HG03064 (cell line): ENCODE measurements around the gene PEMT.
A peak's percentile ranks its signal among the peaks of the same experiment; 100 is the strongest.
"Not testable (repeated sequence)": the region's sequence is repeated elsewhere in the genome, so short reads cannot be mapped to it uniquely, and the experiment has no call there.

Experiments used
- ATAC-seq: cut with Tn5 transposase; IDR thresholded peaks from one replicate; pipeline ENCODE4 v1.9.1; 2021; ENCODE audit warnings: low read depth; ENCODE audit not compliant: unreplicated experiment

PEMT gene

DNA sequence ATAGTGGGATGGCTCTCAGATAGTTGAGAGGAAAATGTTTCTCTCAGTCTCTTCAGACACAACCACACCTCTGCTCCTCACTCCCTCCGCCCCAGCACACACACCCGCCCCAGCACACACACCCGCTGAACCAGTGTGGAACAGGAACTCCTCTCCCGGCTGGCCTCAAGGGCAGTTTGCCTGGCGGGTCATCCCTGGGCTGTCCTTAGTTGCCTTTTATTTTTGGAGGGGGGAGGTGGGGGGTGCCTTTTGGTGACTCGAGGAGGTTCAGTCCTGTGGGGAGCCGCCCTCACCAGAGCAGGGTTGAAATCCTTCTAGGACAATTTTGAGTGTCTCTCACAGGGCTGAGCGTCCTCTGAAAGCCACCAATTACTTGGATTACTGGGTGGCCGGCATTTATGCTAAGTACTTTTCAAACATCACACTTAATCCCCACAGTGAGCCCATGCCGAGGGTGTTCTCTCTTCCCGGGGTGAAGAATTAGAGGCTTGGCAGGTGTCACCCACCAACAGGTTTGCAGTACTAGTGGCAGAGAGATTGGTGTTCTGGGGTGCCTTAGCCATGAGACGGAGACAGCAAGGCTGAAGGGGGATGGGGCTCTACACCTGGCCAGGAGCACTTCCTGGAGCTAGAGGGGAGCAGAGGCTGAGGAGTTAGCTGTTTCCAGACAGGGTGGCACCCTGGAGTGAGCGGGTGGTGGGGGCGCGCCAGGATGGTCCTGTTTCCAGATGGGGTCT, 98.1 kb downstream of the PEMT start:
- ATAC-seq, result no peak

- no peak for ATAC-seq
Observed at GRCh38 chr17:17492571-17492970, 98.9 kb downstream of the PEMT start.

GRCh38 chr17:17492085-17492484, 99.4 kb downstream of the PEMT start:
- ATAC-seq, result no peak

DNA sequence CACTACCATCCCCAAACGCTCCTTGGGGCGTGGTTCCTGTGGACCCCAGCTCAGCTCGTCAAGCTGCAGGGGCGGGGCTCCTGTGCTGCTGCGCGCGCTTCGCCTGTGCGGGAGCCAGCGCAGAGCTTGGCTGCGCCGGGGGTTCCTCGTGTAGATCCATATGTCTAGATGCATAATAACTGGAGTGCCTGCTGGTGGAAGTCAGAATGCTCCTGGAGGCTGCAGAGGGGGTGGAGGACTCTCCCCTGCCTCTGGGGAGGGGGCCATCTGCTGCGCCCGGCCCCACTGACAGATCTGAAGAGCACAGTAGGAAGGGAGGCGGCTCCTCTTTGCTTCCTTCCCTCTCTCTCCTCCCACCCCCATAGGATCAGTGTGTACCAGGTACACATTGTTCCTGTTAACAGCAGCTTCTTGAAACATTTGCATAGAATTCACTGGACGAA, 99.9 kb downstream of the PEMT start:
- no peak for ATAC-seq

DNA sequence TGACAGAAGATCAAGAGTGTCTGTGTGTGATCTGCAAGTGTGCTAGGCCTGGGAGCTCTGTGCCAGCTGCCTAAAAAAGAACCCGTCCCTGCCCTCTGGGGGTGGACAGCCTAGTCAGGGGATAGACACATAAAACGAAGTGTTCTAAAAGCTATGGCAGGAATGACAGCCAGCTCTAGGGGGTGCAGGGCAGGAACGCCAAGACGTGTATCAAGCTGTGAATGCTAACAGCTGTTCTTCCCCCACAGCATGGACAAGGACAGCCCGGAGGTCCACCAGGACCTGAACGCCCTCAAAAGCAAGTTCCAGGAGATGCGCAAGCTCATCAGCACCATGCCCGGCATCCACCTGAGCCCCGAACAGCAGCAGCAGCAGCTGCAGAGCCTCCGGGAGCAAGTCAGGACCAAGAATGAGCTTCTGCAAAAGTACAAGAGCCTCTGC, 100.5 kb downstream of the PEMT start:
- no peak for ATAC-seq

- ATAC-seq, result no peak
Observed at GRCh38 chr17:17487998-17488397, 103.5 kb downstream of the PEMT start.

GRCh38 chr17:17486416-17486815, 105.1 kb downstream of the PEMT start:
- not testable (repeated sequence) for ATAC-seq

- ATAC-seq, result no peak
Observed at GRCh38 chr17:17485420-17485819, 106.1 kb downstream of the PEMT start.

DNA sequence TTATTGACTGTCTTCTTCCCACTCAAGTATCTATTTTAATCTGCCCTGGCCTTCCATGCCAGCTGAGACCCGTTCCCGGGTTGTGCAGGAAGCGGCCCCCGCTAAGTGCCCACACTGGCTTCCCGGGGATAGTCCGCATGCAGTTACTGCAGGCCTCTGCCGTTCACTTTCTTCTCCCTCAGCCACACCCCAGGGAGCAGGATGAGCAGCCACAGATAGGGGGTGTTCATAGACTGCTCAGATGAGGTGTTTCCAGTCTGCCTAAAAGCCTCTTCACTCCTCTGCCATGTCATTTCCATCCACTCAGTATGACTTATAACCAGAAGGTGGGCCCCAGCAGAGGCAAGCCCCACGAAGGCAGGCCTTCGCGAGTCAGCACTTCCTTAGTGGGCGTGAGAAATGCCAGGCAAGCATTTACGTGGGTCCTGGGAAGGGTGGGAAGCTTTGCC, 107.0 kb downstream of the PEMT start:
- no peak for ATAC-seq

- ATAC-seq, result no peak
Observed at GRCh38 chr17:17481860-17482259, 109.6 kb downstream of the PEMT start.

GRCh38 chr17:17480593-17481148, 110.8 kb downstream of the PEMT start:
- ATAC-seq, result no peak

DNA sequence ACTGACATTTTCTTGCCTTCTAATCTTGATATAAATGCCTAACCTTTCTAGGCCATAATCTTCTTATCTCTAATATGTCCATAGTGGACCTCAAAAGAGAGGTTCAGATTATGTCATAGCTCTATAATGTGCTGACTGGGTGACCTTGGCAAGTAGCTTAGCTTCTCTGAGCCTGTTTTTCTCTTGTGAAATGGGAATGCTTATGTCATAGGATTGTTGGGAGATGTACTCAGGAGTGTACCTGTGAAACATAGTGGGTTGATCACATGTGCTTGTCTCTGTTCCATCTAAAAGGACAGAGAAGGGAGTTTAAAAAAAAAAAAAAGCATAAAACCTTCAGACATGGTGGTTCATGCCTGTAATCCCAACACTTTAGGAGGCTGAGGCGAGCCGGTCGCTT, 112.3 kb downstream of the PEMT start:
- no peak for ATAC-seq

DNA sequence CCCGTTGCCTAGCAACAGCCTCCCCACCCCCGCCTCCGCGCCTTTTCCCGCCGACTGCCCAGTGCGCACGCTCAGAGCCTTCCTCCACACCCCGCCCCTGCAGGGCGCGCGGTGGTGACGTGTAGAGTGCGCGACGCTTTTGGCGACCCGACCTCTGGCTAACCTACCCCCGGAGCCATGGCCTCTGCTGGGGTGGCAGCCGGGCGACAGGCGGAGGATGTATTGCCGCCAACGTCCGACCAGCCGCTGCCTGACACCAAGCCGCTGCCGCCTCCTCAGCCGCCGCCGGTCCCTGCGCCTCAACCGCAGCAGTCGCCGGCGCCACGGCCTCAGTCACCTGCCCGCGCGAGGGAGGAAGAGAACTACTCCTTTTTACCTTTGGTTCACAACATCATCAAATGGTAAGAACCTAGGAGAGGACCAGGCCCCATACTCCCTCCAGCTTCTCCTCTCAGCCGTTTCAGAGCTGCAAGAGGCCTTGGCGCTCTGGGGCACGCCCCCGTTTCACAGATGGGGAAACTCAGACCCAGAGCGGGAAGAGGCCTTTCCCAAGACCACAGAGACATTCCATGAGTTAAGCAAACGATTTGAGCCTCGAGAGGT, 114.5 kb downstream of the PEMT start, which contains the start of gene MED9:
Gene MED9, plus strand, starts transcription at position 136 of the 603 bp plus-strand sequence. Its CDS starts 42 bp downstream, at position 178.
- peak; percentile 70 for ATAC-seq

DNA sequence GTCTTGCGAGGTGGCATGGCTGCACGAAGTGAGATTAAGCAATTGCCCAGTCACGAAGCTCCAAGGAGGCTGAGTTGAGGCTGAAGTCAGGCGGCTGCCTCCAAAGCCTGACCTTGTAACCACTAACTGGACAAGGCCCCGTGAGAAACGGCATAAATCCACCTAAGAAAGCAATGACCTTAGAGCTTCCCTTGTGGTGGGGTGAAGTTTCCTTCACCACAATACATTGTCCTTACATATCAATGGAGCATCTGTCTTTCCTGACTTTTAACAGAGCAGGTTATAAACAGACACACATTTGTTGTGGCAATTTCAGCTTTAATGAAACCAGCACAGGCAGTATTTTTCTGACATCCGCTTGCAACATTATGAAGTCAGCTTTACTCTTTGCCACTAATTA, 117.2 kb downstream of the PEMT start:
- no peak for ATAC-seq

GRCh38 chr17:17472333-17472920, 119.1 kb downstream of the PEMT start:
- ATAC-seq, result no peak

GRCh38 chr17:17469996-17470395, 121.5 kb downstream of the PEMT start:
- ATAC-seq, result no peak

GRCh38 chr17:17469358-17469757, 122.2 kb downstream of the PEMT start:
- ATAC-seq, result no peak

DNA sequence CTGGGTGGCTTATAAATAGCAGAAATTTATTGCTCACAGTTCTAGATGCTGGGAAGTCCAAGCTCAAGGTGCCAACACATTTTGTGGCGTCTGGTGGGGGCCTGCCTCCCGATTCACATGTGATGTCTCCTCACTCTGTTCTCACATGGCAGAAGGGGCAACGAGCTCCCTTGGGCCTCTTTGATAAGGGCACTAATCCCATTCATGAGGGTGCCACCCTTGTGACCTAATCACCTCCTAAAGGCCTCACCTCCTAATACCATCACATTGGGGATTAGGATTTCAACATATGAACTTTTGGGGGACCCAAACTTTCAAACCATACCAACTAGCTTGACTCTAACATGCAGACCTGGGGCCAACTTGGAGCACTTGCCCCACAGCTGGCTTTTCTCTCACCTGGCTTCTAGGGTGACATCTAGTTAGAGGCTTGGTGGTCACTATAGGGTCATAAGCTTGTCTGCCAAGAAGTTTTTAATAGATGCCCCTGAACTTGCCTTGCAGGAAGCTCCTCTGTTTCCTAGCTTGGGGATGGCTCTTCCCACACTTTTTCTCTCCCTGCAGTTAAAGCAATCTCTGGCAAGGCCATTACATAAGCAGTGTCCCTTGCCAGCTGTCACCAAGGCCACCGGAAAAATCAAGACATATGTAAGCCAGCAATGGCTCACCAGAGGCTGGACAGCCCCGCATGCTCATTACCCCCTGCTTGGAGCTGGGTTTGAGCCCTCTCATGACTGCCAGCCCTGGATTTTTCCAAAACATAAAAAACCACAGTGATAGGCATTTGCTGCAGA, 123.1 kb downstream of the PEMT start:
- no peak for ATAC-seq

- no peak for ATAC-seq
Observed at GRCh38 chr17:17467720-17468119, 123.8 kb downstream of the PEMT start.

DNA sequence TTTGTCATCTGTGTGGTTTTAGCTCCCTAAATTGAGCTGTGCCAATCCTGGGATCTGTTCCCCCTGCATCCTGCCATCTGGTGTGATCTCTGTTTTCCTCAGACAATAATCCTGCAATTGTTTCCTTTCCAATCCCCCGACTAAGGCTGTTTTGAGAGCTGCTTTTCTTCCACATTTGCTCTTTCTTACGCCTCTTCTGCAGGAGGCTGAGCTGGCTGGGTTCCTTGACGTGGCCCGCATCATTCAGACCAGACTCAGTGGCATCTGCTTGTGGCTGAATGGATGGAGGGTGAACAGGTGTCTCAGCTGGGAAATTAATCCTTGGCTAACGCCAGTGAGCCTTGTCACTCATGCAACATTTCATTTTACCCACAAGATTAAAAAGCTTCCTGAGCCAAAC, 124.5 kb downstream of the PEMT start:
- no peak for ATAC-seq

DNA sequence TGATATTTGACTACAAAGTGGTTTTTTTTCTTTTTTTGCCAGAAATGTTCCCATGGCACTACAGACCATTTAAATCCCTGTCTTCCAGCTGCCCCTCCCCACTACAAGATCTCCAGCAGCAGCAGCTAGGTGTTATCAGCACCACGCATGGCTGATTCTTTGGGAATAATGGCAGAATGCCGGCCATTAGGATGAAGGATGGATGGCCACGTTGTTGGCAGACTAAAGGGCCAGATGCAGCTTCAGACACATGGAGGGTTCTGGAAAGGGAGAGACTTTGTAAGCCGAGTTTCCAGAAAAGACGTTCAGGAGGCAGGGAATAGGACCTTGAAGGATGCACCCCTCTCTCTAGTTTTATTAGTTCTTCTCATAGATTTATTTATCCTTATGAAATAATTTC, 125.0 kb downstream of the PEMT start:
- no peak for ATAC-seq
